Colonic mucosa (tissue), 4 donors: ENCODE results near the gene ORC5. TPM values are rescaled to one million over a fixed set of nuclear protein-coding genes. Genes with fewer than 3 reads are reported as not detected.

Experiments
- DNase-seq: peaks from one replicate; pipeline ENCODE4 v3.0.0-alpha.2; 2020
- H3K27ac ChIP-seq: fragments of 200-600 bp; one replicate; pipeline ENCODE4 v1.8.0; 2021
- H3K27me3 ChIP-seq: fragments of 200-600 bp; one replicate; pipeline ENCODE4 v1.8.0; 2021
- H3K36me3 ChIP-seq: fragments of 200-600 bp; one replicate; pipeline ENCODE4 v1.8.0; 2021
- H3K4me1 ChIP-seq: fragments of 200-600 bp; one replicate; pipeline ENCODE4 v1.8.0; 2021; ENCODE audit warnings: mild to moderate bottlenecking
- H3K4me3 ChIP-seq: fragments of 200-600 bp; one replicate; pipeline ENCODE4 v1.8.0; 2021
- H3K9ac ChIP-seq, 2 donors: one replicate each; pipeline ENCODE4 v1.7.0; 2013; ENCODE audit warnings: control low read depth in 2 of 2, low read depth in 2 of 2, low read length in 2 of 2
- H3K9me3 ChIP-seq: fragments of 200-600 bp; one replicate; pipeline ENCODE4 v1.8.0; 2021
- CTCF ChIP-seq: fragments of 200-600 bp; IDR thresholded peaks from one replicate; pipeline ENCODE4 v1.8.0; 2022; ENCODE audit warnings: antibody characterized with exemption, mild to moderate bottlenecking
- intact Hi-C: fragments of 100-400 bp; cut with DNase I; formaldehyde crosslinking; loops from one replicate; pipeline ENCODE4 v1.14.1; 2022
- total RNA-seq, 2 donors: library from RNA; stranded (reverse); fragmentation: NEBNext Ultra II Directional in 1 of 2; extraction: Animal tissue kit (Norgen Biotek cat#: 25700) in 1 of 2; gene quantifications; one replicate each; pipeline ENCODE4 v1.2.1, GENCODE V29; 2021
- donor health status: healthy.
- donor health status: DM: no; HTN: no; CAD: no.
- donor health status: DM: no; HTN: no; CAD: no.

Gene ORC5
- total RNA-seq, 2 donors from 2014 or later: 13.9 to 18.9 TPM

- H3K4me3 ChIP-seq: no peak overlapping the region
- no peaks in the 10 kb centered on the region for H3K4me1 ChIP-seq
- no peaks in the 10 kb centered on the region for H3K36me3 ChIP-seq
- H3K9me3 ChIP-seq: no peaks in the 10 kb centered on the region
- H3K27me3 ChIP-seq: no peaks in the 10 kb centered on the region
- intact Hi-C loops: no loop called here
- no peak for DNase-seq
- H3K9ac ChIP-seq: no peak overlapping the region
- no peak for TF ChIP-seq CTCF
- H3K27ac ChIP-seq: no peak overlapping the region
These were observed 118.2 kb downstream of the ORC5 start for GRCh38 chr7:104089612-104090011.

GRCh38 chr7:104089061-104089460, 118.8 kb downstream of the ORC5 start:
- Histone ChIP-seq H3K36me3 (no peaks in the 10 kb centered on the region), H3K4me3 (no peak overlapping the region), H3K4me1 (no peaks in the 10 kb centered on the region), H3K27me3 (no peaks in the 10 kb centered on the region), H3K9me3 (no peaks in the 10 kb centered on the region), H3K27ac (no peak overlapping the region), H3K9ac (no peak overlapping the region)
- TF ChIP-seq CTCF: no peak
- DNase-seq: no peak
- intact Hi-C loops: no loop called here

Other genes with a start within 250 kb of the ORC5 start
- 1 to 10 TPM; 1.1 to 1.4 TPM for gene RELN, start 218.4 kb downstream of the ORC5 start, total RNA-seq
- under 1 TPM; 0.12 to 0.27 TPM for gene LHFPL3, start 120.6 kb upstream of the ORC5 start, total RNA-seq